ENCODE data around the gene XPO1.
"Not testable (repeated sequence)": the region's sequence is repeated elsewhere in the genome, so short reads cannot be mapped to it uniquely, and the experiment has no call there.

Gene XPO1, protein sequence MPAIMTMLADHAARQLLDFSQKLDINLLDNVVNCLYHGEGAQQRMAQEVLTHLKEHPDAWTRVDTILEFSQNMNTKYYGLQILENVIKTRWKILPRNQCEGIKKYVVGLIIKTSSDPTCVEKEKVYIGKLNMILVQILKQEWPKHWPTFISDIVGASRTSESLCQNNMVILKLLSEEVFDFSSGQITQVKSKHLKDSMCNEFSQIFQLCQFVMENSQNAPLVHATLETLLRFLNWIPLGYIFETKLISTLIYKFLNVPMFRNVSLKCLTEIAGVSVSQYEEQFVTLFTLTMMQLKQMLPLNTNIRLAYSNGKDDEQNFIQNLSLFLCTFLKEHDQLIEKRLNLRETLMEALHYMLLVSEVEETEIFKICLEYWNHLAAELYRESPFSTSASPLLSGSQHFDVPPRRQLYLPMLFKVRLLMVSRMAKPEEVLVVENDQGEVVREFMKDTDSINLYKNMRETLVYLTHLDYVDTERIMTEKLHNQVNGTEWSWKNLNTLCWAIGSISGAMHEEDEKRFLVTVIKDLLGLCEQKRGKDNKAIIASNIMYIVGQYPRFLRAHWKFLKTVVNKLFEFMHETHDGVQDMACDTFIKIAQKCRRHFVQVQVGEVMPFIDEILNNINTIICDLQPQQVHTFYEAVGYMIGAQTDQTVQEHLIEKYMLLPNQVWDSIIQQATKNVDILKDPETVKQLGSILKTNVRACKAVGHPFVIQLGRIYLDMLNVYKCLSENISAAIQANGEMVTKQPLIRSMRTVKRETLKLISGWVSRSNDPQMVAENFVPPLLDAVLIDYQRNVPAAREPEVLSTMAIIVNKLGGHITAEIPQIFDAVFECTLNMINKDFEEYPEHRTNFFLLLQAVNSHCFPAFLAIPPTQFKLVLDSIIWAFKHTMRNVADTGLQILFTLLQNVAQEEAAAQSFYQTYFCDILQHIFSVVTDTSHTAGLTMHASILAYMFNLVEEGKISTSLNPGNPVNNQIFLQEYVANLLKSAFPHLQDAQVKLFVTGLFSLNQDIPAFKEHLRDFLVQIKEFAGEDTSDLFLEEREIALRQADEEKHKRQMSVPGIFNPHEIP (N-terminal part only)

DNA sequence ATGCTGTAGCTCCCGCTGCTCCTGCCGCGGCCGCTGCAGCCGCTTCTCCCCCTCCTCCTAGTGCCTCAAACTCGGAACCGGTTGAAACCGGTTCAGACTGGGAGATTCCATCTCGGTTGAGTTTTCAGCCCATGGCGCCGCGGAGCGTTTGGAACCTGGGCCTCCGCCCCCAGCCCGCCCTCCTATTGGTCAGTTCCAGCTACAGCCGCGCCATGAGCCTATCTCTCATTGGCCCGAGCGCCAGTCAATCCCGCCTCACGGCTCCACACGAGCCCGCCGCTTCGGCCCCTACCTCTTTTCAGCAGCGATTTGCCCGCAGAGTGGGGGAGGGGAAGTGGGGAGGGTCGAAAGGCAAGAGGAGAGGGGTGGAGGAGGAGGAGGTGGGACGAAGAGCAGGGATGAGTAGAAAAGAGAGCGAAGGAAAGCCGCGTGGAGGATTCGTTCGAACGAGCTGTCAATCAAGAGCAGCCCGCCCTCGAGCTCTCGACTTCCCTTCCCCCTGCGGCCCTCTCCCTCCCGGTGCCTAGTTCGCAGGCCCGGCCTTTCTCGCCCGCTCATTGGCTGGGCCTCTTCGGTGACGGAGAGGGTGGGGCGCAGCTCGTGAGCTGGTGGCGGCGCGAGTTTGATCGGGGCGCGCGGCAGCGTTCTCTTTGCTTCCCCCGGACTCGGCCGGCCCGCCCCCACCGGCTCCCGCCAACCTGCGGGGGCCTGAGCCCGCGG is at the start of gene XPO1:
TSS of gene XPO1 (minus strand) at position 157 of the 720 bp plus-strand sequence. CDS start 4,459 bp downstream, outside the sequence.
- DNase-seq (ENCODE audit: low read depth): peak; percentile 98

DNA sequence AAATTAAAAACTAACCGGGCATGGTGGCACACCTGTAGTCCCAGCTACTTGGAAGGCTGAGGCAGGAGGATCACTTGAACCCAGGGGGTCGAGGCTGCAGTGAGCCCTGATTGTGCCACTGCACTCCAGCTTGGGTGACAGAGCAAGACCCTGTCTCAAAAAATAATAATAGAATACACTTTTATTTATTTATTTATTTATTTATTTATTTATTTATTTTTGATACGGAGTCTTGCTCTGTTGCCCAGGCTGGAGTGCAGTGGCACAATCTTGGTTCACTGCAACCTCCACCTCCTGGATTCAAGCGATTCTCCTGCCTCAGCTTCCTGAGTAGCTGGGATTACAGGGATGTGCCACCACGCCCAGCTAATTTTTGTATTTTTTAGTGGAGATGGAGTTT is 48.8 kb upstream of the XPO1 start:
- DNase-seq (ENCODE audit: low read depth): not testable (repeated sequence)

DNA sequence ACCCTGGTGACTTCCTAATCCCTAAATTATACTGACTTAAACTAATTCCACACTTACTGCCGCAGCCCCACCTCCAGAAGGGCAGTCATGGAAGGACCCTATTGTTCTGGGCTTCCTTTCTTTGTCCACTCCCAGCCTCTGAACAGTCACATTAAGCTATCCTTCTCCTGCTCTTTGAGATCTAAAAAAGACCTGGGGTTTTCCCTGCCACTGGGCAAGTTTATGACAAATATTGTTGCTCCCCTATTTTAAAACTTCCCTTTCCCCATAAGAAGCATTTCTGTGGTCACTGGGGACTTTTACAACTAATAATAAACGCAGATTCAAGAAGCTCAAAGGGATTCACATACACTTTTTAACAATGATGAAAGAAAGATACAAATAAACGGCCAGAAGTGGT is 47.2 kb upstream of the XPO1 start:
- DNase-seq (ENCODE audit: low read depth): no peak

DNA sequence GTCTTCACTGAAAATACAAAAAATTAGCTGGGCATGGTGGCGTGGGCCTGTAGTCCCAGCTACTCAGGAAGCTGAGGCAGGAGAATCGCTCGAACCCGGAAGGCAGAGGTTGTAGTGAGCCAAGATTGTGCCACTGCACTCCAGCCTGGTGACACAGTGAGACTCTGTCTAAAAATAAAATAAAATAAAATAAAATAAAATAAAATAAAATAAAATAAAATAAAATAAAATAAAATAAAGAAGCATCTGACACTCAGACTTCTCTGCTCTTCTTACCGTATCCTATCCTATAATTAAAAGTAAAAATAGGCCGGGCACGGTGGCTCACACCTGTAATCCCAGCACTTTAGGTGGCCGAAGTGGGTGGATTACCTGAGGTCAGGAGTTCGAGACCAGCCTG is 46.2 kb upstream of the XPO1 start:
- not testable (repeated sequence) for DNase-seq (ENCODE audit: low read depth)

DNA sequence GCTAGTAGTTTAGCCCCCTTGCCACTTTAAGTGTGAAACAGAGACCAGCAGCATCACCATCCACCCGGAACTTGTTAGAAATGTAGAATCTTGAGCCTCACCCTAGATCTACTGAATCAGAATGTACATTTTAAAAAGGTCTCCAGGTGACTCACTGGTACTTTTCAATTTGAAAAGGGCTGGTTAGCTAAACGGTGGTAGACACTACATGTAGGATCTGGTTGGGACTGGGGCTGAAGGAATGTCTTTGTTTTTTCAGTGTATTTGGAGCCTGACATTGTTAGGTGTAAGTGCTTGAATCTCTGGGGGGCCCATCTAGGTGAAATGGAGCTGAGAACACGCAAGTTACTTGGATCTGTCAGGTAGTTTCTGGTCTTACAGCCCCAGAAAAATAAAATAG is 44.0 kb upstream of the XPO1 start:
- no peak for DNase-seq (ENCODE audit: low read depth)

DNA sequence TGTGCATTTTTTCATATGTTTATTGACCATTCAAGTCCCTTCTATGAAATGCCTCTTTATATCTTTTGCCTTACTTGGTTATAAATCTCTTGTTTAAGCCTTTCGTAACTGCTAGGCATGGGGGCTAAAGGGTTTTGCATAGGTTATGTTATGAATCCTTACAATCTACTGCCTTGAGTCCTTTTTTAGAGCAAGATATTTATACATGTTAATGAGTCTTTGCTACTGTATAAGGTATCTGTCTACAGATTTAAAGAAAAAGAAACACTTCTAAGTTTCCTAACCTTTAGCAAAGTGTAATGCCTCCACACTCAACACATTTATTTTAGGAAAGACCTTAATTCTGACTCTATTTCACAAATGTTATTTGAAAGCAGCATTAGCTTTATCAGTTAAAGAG is 43.6 kb upstream of the XPO1 start:
- DNase-seq (ENCODE audit: low read depth): no peak

DNA sequence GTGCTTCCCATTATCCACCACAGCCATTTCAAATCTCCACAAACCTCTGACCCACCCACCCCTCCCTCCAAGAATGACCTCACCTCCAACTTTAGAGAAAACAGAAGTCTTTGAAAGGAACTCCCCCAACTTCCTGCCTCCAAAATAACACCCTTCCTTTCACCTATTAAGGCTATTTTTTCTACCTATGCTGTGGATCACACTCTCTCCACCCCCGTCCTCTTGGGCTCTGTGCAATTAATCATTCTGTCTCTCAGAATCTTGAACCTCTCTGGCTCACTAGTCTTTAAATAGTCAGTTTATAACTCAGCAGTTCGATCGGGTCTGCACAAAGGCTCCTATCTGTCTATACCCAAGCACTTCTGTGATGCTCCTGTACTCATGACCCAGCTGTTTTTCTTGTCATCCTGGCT is 37.3 kb upstream of the XPO1 start:
- no peak for DNase-seq (ENCODE audit: low read depth)

DNA sequence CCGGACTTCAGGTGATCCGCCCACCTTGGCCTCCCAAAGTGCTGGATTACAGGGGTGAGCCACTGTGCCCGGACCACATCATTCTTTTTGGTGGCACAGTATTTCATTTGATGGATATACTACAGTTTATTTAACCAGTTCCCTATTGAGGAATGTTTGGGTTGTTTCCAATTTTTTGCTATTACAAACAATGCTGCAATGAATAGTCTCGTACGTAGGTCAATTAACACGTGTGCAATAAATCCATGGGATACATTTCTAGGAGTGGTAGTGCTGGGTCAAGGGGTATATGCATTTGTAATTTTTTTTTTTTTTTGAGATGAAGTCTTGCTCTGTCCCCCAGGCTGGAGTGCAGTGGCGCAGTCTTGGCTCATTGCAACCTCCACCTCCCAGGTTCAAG is 28.4 kb upstream of the XPO1 start:
- no peak for DNase-seq (ENCODE audit: low read depth)

DNA sequence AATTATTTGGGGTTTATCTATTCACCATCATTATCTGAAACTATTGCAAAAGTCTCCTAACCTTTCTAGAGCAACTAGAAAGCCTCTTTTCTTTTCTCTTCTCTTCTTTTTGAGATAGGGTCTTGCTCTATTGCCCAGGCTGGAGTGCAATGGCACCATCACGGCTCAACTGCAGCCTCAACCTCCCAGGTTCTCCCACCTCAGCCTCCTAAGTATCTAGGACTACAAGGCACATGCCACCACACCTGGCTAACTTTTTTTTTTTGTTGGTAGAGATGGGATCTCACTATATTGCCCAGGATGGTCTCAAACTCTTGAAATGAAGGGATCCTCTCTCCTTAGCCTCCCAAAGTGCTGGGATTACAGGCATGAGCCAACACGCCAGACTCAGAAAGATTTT is 24.5 kb upstream of the XPO1 start:
- DNase-seq (ENCODE audit: low read depth): no peak

DNA sequence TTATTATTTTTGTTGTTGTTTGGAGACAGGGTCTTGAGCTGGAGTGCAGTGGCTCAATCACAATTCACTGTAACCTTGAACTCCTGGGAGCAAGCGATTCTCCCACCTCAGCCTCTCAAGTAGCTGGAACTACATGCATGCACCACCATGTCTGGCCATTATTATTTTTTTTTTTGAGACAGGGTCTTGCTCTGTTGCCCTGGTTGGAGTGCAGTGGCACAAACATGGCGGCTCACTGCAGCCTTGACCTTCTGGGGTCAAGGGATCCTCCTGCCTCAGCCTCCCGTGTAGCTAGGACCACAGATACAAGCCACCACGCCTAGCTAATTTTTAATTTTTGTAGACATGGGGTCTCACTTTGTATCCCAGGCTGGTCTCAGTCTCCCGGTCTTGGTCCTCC is 20.0 kb upstream of the XPO1 start:
- no peak for DNase-seq (ENCODE audit: low read depth)

DNA sequence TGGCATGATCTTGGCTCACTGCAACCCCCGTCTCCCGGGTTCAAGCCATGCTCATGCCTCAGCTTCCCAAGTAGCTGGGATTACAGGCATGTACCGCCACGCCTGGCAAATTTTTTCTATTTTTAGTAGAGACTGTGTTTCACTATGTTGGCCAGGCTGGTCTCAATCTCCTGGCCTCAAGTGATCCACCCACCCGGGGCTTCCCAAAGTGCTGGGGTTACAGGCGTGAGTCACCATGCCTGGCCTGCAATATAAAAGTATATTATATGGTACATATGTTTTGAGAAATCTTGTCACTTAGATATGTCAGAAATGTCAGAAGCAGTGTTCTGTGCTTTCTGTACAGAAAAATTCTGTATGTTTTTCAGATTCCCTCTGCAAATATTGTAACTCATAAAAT is 19.2 kb upstream of the XPO1 start:
- no peak for DNase-seq (ENCODE audit: low read depth)

DNA sequence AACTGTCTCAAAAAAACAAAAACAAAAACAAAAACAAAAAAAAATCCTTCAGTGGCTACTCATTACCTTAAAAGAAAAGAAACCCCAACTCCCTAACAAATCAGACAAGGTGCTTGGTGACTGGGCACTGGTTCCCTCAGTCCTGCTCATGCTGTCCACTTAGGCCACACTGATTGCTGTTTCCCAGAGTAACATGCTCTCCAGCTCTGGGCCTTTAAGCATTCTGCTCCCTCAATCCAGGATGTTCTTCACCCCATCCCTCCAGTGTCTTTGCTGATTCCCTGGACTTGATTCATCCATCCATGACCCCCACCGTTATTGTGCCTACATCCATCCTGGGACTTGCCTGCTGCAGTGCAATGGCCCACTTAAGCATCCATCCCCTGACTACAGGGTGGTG is 16.4 kb upstream of the XPO1 start:
- no peak for DNase-seq (ENCODE audit: low read depth)

DNA sequence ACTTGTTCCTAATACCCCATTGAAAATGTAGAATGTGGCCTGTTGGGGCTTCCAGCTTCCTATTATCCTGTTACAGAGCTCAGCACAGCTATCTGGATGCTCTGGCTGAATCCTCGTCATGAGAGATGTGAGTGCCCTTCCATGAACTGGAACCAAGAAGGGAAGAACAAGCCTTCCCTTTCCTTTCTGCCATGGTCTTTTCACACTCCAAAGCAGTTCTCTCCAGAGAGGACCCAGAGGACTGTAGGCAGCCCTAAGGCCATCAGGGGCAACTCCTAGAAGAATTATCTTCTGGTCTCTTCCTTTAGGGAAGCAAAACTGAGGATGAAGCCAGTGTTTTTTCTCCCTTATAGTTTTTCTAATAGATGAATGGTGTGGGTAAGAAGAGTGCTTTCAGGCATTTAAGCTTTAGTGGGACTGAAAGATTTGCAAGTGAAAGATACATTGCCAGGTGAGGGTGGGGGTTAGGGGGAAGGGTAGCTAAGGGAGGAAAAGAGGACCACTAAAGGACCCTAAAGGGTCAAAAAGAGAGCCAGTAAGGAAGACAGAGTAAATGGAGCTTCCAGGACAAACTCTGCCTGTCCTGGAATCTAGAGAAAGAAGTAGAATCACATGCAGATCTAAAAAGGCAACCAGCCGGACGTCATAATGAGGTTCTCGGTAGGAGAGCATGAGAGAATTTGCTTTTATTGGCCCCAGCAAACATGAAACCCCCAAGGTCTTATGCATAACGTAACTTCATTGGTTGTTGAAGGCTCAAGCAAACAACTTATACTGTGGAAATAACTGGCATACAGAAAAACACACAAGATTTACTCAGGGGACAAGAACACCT is 12.4 kb upstream of the XPO1 start:
- no peak for DNase-seq (ENCODE audit: low read depth)

DNA sequence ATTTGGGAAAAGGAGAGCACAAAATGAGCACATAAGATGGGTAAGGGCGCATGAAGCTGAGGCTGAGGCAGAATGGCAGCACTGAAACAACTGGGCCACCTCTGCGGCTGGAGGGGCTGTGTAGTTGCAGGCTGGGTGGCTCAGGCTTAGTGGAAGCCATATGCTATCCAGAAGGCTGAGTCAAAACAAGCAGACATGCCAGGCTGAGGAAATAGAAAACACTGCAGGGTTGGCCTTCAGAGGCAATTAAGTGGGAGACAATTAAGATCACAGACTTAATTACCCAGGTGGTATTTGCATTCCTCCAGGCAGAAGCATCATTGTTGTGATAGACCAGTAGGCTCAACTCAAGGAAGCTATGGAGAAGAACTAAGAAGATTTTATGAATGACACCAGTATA is 11.4 kb upstream of the XPO1 start:
- no peak for DNase-seq (ENCODE audit: low read depth)

DNA sequence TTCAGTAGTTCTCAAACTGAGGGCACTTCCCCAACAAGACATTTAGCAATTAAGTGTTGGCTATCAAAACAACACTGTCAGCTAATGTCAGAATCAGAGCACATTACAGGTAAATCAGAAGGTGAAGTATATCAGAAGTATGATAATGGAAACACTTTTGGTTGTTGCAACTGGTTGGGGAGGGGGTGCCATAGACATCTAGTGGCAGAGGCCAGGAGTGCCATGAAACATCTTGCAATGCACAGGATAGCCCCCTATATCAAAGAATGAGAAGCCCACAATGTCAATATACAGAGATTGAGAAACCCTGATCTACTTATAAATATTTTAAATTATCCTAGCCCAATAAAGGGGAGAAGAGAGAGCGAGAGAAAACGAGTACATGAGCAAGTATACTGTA is 4.9 kb upstream of the XPO1 start:
- DNase-seq (ENCODE audit: low read depth): no peak

DNA sequence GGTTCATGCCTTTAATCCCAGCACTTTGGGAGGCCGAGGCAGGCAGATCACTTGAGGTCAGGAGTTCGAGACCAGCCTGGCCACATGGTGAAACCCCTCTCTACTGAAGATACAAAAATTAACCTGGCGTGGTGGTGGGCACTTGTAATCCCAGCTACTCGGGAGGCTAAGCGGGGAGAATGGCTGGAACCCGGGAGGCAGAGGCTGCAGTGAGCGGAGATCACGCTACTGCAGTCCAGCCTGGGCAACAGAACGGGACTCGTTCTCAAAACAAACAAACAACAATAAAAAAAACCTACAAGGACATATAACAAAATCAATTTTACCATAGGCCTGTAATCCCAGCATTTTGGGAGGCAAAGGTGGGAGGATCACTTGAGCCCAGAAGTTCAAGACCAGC is 2.0 kb upstream of the XPO1 start:
- DNase-seq (ENCODE audit: low read depth): not testable (repeated sequence)

DNA sequence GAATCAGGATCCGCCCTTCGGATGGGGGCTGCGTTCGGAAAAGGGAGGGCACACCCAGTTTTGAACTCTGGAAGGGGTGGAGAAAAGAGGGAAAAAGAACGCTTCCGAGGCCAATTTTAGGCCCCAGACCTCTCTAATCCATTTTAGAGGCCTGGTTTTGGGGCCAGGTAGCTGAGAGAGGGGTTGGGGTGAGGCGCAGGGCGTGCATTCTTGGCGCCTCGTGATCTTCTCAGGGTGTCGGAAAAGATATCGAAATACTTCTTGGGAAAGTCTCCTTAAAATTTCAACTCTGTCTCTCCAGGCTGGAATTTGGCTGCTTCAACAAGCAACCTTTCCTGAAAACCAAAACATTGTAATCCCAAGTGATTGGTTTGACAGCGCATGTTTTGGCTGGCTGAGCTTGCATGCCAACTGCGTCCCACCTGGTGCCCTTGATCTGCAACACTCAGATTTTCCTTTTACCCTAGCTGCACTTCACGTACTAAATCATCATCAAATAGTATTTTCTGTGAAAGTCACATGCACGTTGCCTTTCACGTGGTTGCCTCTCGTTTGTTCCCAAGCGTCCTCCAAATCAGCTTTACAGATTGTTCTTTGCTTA is 864 bp upstream of the XPO1 start:
- DNase-seq (ENCODE audit: low read depth): peak; percentile 28

DNA sequence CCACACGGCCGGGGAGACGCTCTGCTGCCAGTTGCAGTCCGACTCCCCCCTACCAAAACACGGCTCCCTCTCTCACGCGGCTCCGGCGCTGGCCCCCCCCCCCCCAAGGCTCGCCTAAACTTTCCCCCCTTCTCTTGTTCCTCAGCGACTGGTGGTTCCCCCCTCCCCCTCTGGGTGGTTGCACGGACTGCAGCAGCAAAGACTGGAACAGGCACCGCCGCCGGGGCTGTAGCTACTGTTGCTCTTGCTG is 281 bp downstream of the XPO1 start:
- no peak for DNase-seq (ENCODE audit: low read depth)

DNA sequence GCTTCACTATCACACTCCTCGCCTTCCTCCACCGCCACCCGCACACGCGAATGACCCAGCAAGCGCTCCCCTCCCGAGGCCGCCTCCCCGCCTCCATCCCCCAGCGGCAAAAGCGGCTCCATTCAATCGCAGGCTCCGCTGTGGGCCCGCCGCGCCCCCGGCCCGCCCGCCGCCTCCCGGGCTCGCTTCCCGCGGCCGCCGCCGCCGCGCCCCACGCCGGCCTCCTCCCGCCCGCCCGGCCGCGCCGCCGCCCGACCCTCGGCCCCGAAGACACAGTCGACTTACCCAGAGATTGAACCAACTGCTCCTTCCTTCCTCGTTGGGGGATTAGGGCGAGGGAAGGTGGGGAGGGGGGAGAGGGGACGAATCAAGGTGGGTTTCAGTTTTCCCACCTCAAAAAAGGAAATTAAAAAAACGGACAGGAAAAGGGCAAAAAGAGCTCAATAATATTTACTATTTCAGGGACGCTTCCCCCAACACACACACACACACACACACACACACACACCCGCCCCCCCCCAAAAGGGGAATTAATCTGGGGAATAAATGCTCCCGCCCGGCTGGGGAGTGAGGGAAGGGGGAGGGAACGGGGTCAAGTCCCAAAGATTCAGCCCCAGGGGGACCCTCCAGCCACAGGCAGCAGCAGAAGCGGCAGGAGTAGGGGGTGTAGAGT is 743 bp downstream of the XPO1 start:
- DNase-seq (ENCODE audit: low read depth): peak; percentile 37

DNA sequence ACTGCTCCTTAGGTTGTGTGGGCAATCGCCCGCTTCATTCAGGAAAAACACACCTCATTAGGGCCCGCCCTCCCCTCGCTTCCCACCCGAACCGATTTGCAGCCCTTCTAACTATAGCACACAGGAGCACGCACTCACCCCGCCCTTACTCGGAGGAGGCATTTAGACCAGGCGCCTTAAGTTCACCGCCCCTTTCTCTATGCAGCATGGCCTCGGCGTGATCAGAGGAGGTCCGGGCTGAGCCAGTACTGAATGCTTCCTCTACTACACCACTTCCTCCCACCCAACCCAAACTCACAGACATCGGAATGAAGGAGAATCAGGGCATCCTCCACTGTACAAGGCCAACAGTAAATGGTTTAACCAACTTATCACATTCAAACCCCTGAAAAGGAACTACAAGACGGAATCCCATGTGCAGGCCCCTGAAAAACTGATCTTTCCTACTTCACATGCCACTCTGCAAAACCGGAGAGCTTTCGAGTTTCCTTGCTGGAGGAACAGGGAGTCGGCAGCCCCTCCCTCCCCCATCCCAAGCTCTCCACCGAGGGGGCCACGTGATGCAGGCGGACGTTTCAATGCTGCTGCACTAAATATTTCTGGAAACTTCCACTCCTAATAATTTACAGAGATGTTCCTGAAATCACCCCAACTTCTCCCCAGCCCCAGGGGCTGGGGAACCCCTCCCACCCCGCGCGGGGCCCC is 1.4 kb downstream of the XPO1 start:
- DNase-seq (ENCODE audit: low read depth): peak; percentile 88
